Activated naive CD4-positive, alpha-beta T cell treated with Interleukin-2 at 50 U/mL for 16 hours (primary cell): Measurements from ENCODE around the gene LGI4.
"Not testable (repeated sequence)": the region's sequence is repeated elsewhere in the genome, so short reads cannot be mapped to it uniquely, and the experiment has no call there.

Experiments used
- DNase-seq: peaks from one replicate; pipeline ENCODE4 v3.0.0-alpha.2; 2020

LGI4 gene

GRCh38 chr19:35140962-35141836 is 6.3 kb upstream of the LGI4 start:
- DNase-seq, result peak; percentile 95

GRCh38 chr19:35140207-35140961 is 5.5 kb upstream of the LGI4 start:
- no peak for DNase-seq

- DNase-seq, result no peak
These were observed 3.5 kb upstream of the LGI4 start, which contains the start of gene FXYD1 for GRCh38 chr19:35138305-35138892. TSS of gene FXYD1 (plus strand) at chr19:35138824. CDS start at chr19:35140080, 1,256 bp downstream.

- DNase-seq, result no peak
These were observed 2.3 kb upstream of the LGI4 start for GRCh38 chr19:35136977-35137702.

GRCh38 chr19:35136231-35136630 is 1.4 kb upstream of the LGI4 start:
- DNase-seq, result no peak

- DNase-seq, result peak; percentile 73
These were observed 590 bp upstream of the LGI4 start for GRCh38 chr19:35135389-35135909.

GRCh38 chr19:35133826-35134225 is 1.0 kb downstream of the LGI4 start:
- no peak for DNase-seq

- no peak for DNase-seq
These were observed 2.6 kb downstream of the LGI4 start for GRCh38 chr19:35132254-35132653.

- no peak for DNase-seq
These were observed 3.8 kb downstream of the LGI4 start for GRCh38 chr19:35130761-35131720.

GRCh38 chr19:35129724-35130274 is 5.1 kb downstream of the LGI4 start:
- not testable (repeated sequence) for DNase-seq

- no peak for DNase-seq
These were observed 6.3 kb downstream of the LGI4 start for GRCh38 chr19:35128398-35129057.

- no peak for DNase-seq
These were observed 7.0 kb downstream of the LGI4 start for GRCh38 chr19:35127871-35128270.

- DNase-seq, result no peak
These were observed 8.3 kb downstream of the LGI4 start for GRCh38 chr19:35126624-35126959.

GRCh38 chr19:35125749-35126623 is 8.9 kb downstream of the LGI4 start:
- no peak for DNase-seq

GRCh38 chr19:35125270-35125717 is 9.6 kb downstream of the LGI4 start:
- DNase-seq, result no peak

GRCh38 chr19:35124098-35125060 is 10.5 kb downstream of the LGI4 start:
- peak; percentile 88 for DNase-seq

- DNase-seq, result no peak
These were observed 11.3 kb downstream of the LGI4 start for GRCh38 chr19:35123573-35123972.
